Stomach (tissue), 4 donors: ENCODE data around the gene USP11.

Experiments
- CTCF ChIP-seq, 7 experiments: fragments of 450-650 bp in 4 of 7; fragments of 200-600 bp in 3 of 7; sonication (generic) in 3 of 7; IDR thresholded peaks; one replicate each; pipeline ENCODE4 v1.5.1; 2016 to 2019; ENCODE audit warnings: antibody characterized with exemption in 7 of 7, control low read depth in 2 of 7, mild to moderate bottlenecking in 1 of 7
- EP300 ChIP-seq: sonication (generic); formaldehyde crosslinking; IDR thresholded peaks from one replicate; pipeline ENCODE4 v1.6.1; 2017; ENCODE audit warnings: antibody characterized with exemption
- POLR2A ChIP-seq, 4 donors: fragments of 450-650 bp; IDR thresholded peaks; one replicate each; pipeline ENCODE4 v1.6.1; 2016; ENCODE audit warnings: antibody characterized with exemption in 4 of 4, control low read depth in 2 of 4, mild to moderate bottlenecking in 1 of 4, moderate library complexity in 1 of 4
- POLR2AphosphoS5 ChIP-seq, 3 donors: sonication (generic); formaldehyde crosslinking; IDR thresholded peaks; one replicate each; pipeline ENCODE4 v1.6.1; 2016; ENCODE audit warnings: antibody characterized with exemption in 3 of 3

GRCh38 chrX:47242321-47242720, 9.5 kb downstream of the USP11 start:
- TF ChIP-seq CTCF (IDR thresholded peaks at IDR 0.05) (no peak), EP300 (no peak), POLR2AphosphoS5 (IDR thresholded peaks at IDR 0.05) (no peak), POLR2A (IDR thresholded peaks at IDR 0.05) (no peak)
